Measurements from ENCODE around the gene PLSCR1. TPM values are rescaled to one million over a fixed set of nuclear protein-coding genes. Genes with fewer than 3 reads are reported as not detected.

PLSCR1 gene
- total RNA-seq, 6 experiments from 2014 or later, result 10.5 to 18.7 (median 15.5) TPM

DNA sequence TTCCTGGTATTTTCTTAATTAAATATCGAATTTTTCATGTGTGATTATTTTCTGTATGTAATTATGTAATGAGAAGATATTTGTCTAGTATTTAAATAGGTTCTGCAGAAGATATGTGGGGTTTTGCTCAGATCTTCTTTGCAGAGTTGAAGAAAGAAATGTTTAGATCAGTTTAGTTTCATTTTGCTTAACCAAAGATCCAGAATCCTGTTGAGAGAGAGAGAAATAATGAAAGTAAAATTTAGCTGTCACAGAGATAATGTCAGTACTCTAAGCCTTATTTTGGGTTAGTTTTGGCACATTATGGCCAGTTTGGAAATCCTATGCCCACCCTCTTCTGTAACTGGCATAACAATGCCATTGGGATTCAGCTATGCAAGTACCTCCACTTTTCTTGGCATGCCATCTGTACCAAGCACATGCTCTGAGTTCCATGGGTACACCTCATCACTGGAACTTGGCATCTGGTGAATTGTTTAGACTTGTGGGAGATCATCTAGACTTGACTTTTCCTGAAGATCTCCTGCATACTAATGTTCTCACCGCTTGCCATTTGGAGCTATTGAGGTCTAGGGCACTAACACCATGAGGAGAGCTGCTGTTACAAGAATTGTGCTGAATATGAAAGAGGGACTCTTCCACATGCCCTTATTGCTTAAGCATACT, 30.9 kb downstream of the PLSCR1 start:
- no peak overlapping the region for H3K27ac Mint-ChIP-seq
- DNase-seq, result no peak

GRCh38 chr3:146511402-146512134, 32.8 kb downstream of the PLSCR1 start:
- Mint-ChIP-seq H3K27me3 (ENCODE audit: insufficient read depth) (no peaks in the 10 kb centered on the region; the same call in 1 of the 2 replicates), H3K9me3 (no peaks in the 10 kb centered on the region), H3K36me3 (ENCODE audit: low read depth) (peaks cover 5% of the 10 kb centered on the region; the same call in 1 of the 2 replicates), H3K4me1 (ENCODE audit: low read depth) (peaks cover 27% of the 10 kb centered on the region), H3K4me3 (no peak overlapping the region), H3K27ac (no peak overlapping the region)
- no peak for DNase-seq
- TF ChIP-seq, protein P1, sequence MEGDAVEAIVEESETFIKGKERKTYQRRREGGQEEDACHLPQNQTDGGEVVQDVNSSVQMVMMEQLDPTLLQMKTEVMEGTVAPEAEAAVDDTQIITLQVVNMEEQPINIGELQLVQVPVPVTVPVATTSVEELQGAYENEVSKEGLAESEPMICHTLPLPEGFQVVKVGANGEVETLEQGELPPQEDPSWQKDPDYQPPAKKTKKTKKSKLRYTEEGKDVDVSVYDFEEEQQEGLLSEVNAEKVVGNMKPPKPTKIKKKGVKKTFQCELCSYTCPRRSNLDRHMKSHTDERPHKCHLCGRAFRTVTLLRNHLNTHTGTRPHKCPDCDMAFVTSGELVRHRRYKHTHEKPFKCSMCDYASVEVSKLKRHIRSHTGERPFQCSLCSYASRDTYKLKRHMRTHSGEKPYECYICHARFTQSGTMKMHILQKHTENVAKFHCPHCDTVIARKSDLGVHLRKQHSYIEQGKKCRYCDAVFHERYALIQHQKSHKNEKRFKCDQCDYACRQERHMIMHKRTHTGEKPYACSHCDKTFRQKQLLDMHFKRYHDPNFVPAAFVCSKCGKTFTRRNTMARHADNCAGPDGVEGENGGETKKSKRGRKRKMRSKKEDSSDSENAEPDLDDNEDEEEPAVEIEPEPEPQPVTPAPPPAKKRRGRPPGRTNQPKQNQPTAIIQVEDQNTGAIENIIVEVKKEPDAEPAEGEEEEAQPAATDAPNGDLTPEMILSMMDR (IDR thresholded peaks at IDR 0.05), result no peak

More for the DNA sequence above, 30.9 kb downstream of the PLSCR1 start:
- peaks cover 5% of the 10 kb centered on the region; the same call in 1 of the 2 replicates for H3K36me3 Mint-ChIP-seq (ENCODE audit: low read depth)
- H3K4me1 Mint-ChIP-seq (ENCODE audit: low read depth), result peaks cover 10% of the 10 kb centered on the region
- TF ChIP-seq, protein P1 (IDR thresholded peaks at IDR 0.05), result no peak
- H3K9me3 Mint-ChIP-seq, result no peaks in the 10 kb centered on the region
- H3K27me3 Mint-ChIP-seq (ENCODE audit: insufficient read depth), result no peaks in the 10 kb centered on the region; the same call in 1 of the 2 replicates
- H3K4me3 Mint-ChIP-seq, result no peak overlapping the region; the same call in 1 of the 2 replicates

GRCh38 chr3:146507331-146508120, 36.9 kb downstream of the PLSCR1 start:
- no peak overlapping the region for H3K4me3 Mint-ChIP-seq
- TF ChIP-seq, protein P1 (IDR thresholded peaks at IDR 0.05), result no peak
- no peaks in the 10 kb centered on the region for H3K9me3 Mint-ChIP-seq
- no peaks in the 10 kb centered on the region; the same call in 1 of the 2 replicates for H3K27me3 Mint-ChIP-seq (ENCODE audit: insufficient read depth)
- peak overlapping the region; percentile 82 for H3K27ac Mint-ChIP-seq
- H3K4me1 Mint-ChIP-seq (ENCODE audit: low read depth), result peaks cover 58% of the 10 kb centered on the region
- no peak for DNase-seq
- H3K36me3 Mint-ChIP-seq (ENCODE audit: low read depth), result no peaks in the 10 kb centered on the region; the same call in 1 of the 2 replicates

- DNase-seq, result no peak
- TF ChIP-seq, protein P1 (IDR thresholded peaks at IDR 0.05), result no peak
- Mint-ChIP-seq H3K36me3 (ENCODE audit: low read depth) (no peaks in the 10 kb centered on the region), H3K27me3 (ENCODE audit: insufficient read depth) (no peaks in the 10 kb centered on the region), H3K9me3 (no peaks in the 10 kb centered on the region), H3K4me3 (no peak overlapping the region), H3K27ac (no peak overlapping the region), H3K4me1 (ENCODE audit: low read depth) (peaks cover 59% of the 10 kb centered on the region)
Observed at GRCh38 chr3:146505516-146505915, 38.9 kb downstream of the PLSCR1 start.

- Mint-ChIP-seq H3K4me1 (ENCODE audit: low read depth) (peaks cover 59% of the 10 kb centered on the region), H3K27me3 (ENCODE audit: insufficient read depth) (no peaks in the 10 kb centered on the region), H3K27ac (peak overlapping the region; percentile 68; the same call in 1 of the 2 replicates)
Observed at GRCh38 chr3:146504498-146505197, 39.8 kb downstream of the PLSCR1 start.

More at GRCh38 chr3:146504498-146505197, 39.8 kb downstream of the PLSCR1 start:
- TF ChIP-seq, protein P1 (IDR thresholded peaks at IDR 0.05), result no peak
- H3K36me3 Mint-ChIP-seq (ENCODE audit: low read depth), result no peaks in the 10 kb centered on the region
- DNase-seq, result no peak
- H3K9me3 Mint-ChIP-seq, result no peaks in the 10 kb centered on the region
- H3K4me3 Mint-ChIP-seq, result peak overlapping the region; percentile 68; the same call in 1 of the 2 replicates
